ENCODE data around the gene CCDC175.

DNA sequence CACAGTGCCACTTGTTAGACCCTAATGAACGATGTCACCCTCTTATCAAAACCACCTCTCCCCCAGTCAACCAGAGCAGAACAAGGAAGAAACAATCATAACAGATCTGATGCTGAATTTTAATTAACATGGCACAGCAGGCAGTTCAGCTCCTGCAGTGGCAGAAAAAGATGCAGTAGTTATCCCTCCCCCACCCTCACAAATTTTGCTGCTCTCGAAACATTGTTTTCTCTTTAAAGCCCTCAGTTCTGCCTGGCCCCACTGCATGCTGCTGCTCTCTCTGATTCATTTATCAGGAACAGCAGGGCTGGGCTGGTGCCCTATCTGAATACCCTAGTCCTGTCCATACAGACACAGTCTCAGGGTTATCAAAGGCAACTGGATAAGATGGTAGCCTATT, 12.2 kb downstream of the CCDC175 start:
- TF ChIP-seq CEBPB (IDR thresholded peaks at IDR 0.05): no peak
- TF ChIP-seq, protein P1, sequence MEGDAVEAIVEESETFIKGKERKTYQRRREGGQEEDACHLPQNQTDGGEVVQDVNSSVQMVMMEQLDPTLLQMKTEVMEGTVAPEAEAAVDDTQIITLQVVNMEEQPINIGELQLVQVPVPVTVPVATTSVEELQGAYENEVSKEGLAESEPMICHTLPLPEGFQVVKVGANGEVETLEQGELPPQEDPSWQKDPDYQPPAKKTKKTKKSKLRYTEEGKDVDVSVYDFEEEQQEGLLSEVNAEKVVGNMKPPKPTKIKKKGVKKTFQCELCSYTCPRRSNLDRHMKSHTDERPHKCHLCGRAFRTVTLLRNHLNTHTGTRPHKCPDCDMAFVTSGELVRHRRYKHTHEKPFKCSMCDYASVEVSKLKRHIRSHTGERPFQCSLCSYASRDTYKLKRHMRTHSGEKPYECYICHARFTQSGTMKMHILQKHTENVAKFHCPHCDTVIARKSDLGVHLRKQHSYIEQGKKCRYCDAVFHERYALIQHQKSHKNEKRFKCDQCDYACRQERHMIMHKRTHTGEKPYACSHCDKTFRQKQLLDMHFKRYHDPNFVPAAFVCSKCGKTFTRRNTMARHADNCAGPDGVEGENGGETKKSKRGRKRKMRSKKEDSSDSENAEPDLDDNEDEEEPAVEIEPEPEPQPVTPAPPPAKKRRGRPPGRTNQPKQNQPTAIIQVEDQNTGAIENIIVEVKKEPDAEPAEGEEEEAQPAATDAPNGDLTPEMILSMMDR (IDR thresholded peaks at IDR 0.05): no peak
- TF ChIP-seq EHMT2 (IDR thresholded peaks at IDR 0.05; ENCODE audit: low read depth): no peak
- no peak for TF ChIP-seq POLR2A (IDR thresholded peaks at IDR 0.05; ENCODE audit: low read length)
- no peak for TF ChIP-seq HMGXB4 (CRISPR knock-in tag; IDR thresholded peaks at IDR 0.05; ENCODE audit: borderline replicate concordance)
- no peak for TF ChIP-seq CHD2 (IDR thresholded peaks at IDR 0.05; ENCODE audit: low read length, partially characterized antibody)
- TF ChIP-seq JUNB (IDR thresholded peaks at IDR 0.05): no peak
- no peak for TF ChIP-seq RNF2 (IDR thresholded peaks at IDR 0.05; ENCODE audit: borderline replicate concordance, low read depth)
- TF ChIP-seq ESRRA (IDR thresholded peaks at IDR 0.05; ENCODE audit: borderline replicate concordance, low read length): no peak
